ENCODE results near the gene PADI3.

The PADI3 gene

GRCh38 chr1:17248781-17249180 is at the start of gene PADI3:
PADI3 (plus strand) TSS chr1:17249098; CDS start chr1:17249138, 40 bp downstream.
- DNase-seq: no peak

GRCh38 chr1:17199267-17200044 is 49.4 kb upstream of the PADI3 start:
- DNase-seq: no peak

- DNase-seq: no peak
Observed at GRCh38 chr1:17200246-17200645, 48.7 kb upstream of the PADI3 start.

- DNase-seq: no peak
Observed at GRCh38 chr1:17200756-17201155, 48.1 kb upstream of the PADI3 start.

GRCh38 chr1:17201201-17202021 is 47.5 kb upstream of the PADI3 start:
- DNase-seq: no peak

- DNase-seq: no peak
Observed at GRCh38 chr1:17204546-17205440, 44.1 kb upstream of the PADI3 start, which contains the start of gene PADI1. PADI1 (plus strand) TSS chr1:17205128; CDS start chr1:17205218, 90 bp downstream.

GRCh38 chr1:17205652-17206051 is 43.2 kb upstream of the PADI3 start:
- no peak for DNase-seq

- DNase-seq: no peak
Observed at GRCh38 chr1:17206196-17206595, 42.7 kb upstream of the PADI3 start.

GRCh38 chr1:17207046-17207445 is 41.9 kb upstream of the PADI3 start:
- DNase-seq: no peak

- DNase-seq: no peak
Observed at GRCh38 chr1:17207540-17207939, 41.4 kb upstream of the PADI3 start.

GRCh38 chr1:17207966-17208418 is 40.9 kb upstream of the PADI3 start:
- DNase-seq: no peak

GRCh38 chr1:17208546-17208945 is 40.4 kb upstream of the PADI3 start:
- no peak for DNase-seq

GRCh38 chr1:17209430-17209829 is 39.5 kb upstream of the PADI3 start:
- no peak for DNase-seq

GRCh38 chr1:17210176-17210575 is 38.7 kb upstream of the PADI3 start:
- no peak for DNase-seq

GRCh38 chr1:17211377-17211776 is 37.5 kb upstream of the PADI3 start:
- no peak for DNase-seq

GRCh38 chr1:17212009-17212408 is 36.9 kb upstream of the PADI3 start:
- DNase-seq: no peak

- DNase-seq: peak in 1 of 2 experiments; percentile 63
Observed at GRCh38 chr1:17212487-17213121, 36.3 kb upstream of the PADI3 start.

- no peak for DNase-seq
Observed at GRCh38 chr1:17213148-17213781, 35.6 kb upstream of the PADI3 start.

GRCh38 chr1:17213782-17214148 is 35.1 kb upstream of the PADI3 start:
- no peak for DNase-seq

GRCh38 chr1:17214876-17215544 is 33.9 kb upstream of the PADI3 start:
- DNase-seq: no peak

GRCh38 chr1:17215545-17215890 is 33.4 kb upstream of the PADI3 start:
- DNase-seq: no peak

Measured in NCI-H524 (cell line).